ENCODE data around the gene CUL2. TPM values are rescaled to one million over a fixed set of nuclear protein-coding genes. Genes with fewer than 3 reads are reported as not detected.

Gene CUL2
- polyA plus RNA-seq, 1 of the 3 experiments (the other 2 are of a cell fraction): 13.1 TPM

- CTCF ChIA-PET: interaction anchor here (0.6 kb wide), 1 partner anchor 13 kb away, joined by 3 read pairs; no protein-coding TSS in a partner anchor
- Histone ChIP-seq H2AFZ (ENCODE audit: low read depth) (no peak overlapping the region), H3K9me2 (no peaks in the 10 kb centered on the region), H3K79me2 (ENCODE audit: insufficient read depth) (no peaks in the 10 kb centered on the region), H3F3A (replicated peaks; ENCODE audit: insufficient read depth) (peaks cover 12% of the 10 kb centered on the region), H3K9ac (no peak overlapping the region), H3K4me3 (ENCODE audit: low read depth in 2 of 2, low read length in 1 of 2) (no peak overlapping the region), H3K9me3 (no peaks in the 10 kb centered on the region), H3K4me2 (no peak overlapping the region), H3K27ac (ENCODE audit: low read depth in 2 of 2, low read length in 1 of 2) (no peak overlapping the region; a peak in 1 of 4 replicates), H4K20me1 (ENCODE audit: insufficient read depth) (no peaks in the 10 kb centered on the region), H3K27me3 (ENCODE audit: insufficient read depth) (no peaks in the 10 kb centered on the region), H3K4me1 (ENCODE audit: control insufficient read depth in 1 of 2, insufficient read depth in 2 of 2, low read depth in 1 of 2, low read length in 1 of 2) (peaks cover 0 to 4% of the 10 kb centered on the region in 2 experiments; a peak in 1 of 4 replicates), H3K36me3 (replicated peaks in 1 of 2; ENCODE audit: control insufficient read depth in 1 of 2, insufficient read depth in 2 of 2, low read length in 1 of 2) (peaks cover 36 to 53% of the 10 kb centered on the region in 2 experiments)
- DNase-seq: no peak
- TF ChIP-seq MEF2A (IDR thresholded peaks at IDR 0.05; ENCODE audit: borderline replicate concordance, low read depth): no peak
- TF ChIP-seq FOXM1 (IDR thresholded peaks at IDR 0.05; ENCODE audit: low read depth): no peak
- no peak for TF ChIP-seq PBX3 (IDR thresholded peaks at IDR 0.05)
- POLR2A ChIA-PET: no interaction called here
- 83% methylated on average over 7 of the region's 7 CpGs for WGBS (ENCODE audit: low lambda C conversion rate)
Measured at GRCh38 chr10:35011771-35012191, 78.4 kb downstream of the CUL2 start.

GRCh38 chr10:35007858-35008301 lies 82.3 kb downstream of the CUL2 start:
- CTCF ChIA-PET: no interaction called here
- TF ChIP-seq FOXJ3 (CRISPR knock-in tag; IDR thresholded peaks at IDR 0.05): no peak
- TF ChIP-seq USF2 (IDR thresholded peaks at IDR 0.05; ENCODE audit: borderline replicate concordance, low read depth, low read length): no peak
- TF ChIP-seq YY1 (IDR thresholded peaks at IDR 0.05; ENCODE audit: low read depth): no peak
- TF ChIP-seq ELF1 (IDR thresholded peaks at IDR 0.05): no peak
- no peak for TF ChIP-seq RCOR1 (IDR thresholded peaks at IDR 0.05; ENCODE audit: low read length)
- TF ChIP-seq ZBTB33 (IDR thresholded peaks at IDR 0.05; ENCODE audit: borderline replicate concordance, low read depth): no peak
- no peak for TF ChIP-seq NFIC (IDR thresholded peaks at IDR 0.05; ENCODE audit: borderline replicate concordance)
- TF ChIP-seq POLR2AphosphoS5 (IDR thresholded peaks at IDR 0.05; ENCODE audit: low read depth, low read length): no peak
- TF ChIP-seq SIN3A (IDR thresholded peaks at IDR 0.05; ENCODE audit: borderline replicate concordance, low read depth, low read length): no peak
- no peak for TF ChIP-seq REST (IDR thresholded peaks at IDR 0.05; ENCODE audit: low read depth, low read length)
- TF ChIP-seq PBX3 (IDR thresholded peaks at IDR 0.05): no peak
- TF ChIP-seq CHD2 (IDR thresholded peaks at IDR 0.05; ENCODE audit: low read length, partially characterized antibody): no peak
- no peak for TF ChIP-seq RXRA (IDR thresholded peaks at IDR 0.05; ENCODE audit: borderline replicate concordance, low read depth)
- TF ChIP-seq TCF12 (IDR thresholded peaks at IDR 0.05): no peak
- TF ChIP-seq MXI1 (IDR thresholded peaks at IDR 0.05; ENCODE audit: low read depth, low read length): no peak
- no peak for TF ChIP-seq FOSL2 (IDR thresholded peaks at IDR 0.05; ENCODE audit: borderline replicate concordance, low read depth)
- TF ChIP-seq NRF1 (IDR thresholded peaks at IDR 0.05; ENCODE audit: low read depth, low read length): no peak

More at GRCh38 chr10:35007858-35008301, 82.3 kb downstream of the CUL2 start:
- Histone ChIP-seq H3K27ac (ENCODE audit: low read depth in 2 of 2, low read length in 1 of 2) (no peak overlapping the region), H3K4me1 (ENCODE audit: control insufficient read depth in 1 of 2, insufficient read depth in 2 of 2, low read depth in 1 of 2, low read length in 1 of 2) (no peaks in the 10 kb centered on the region), H3K9ac (no peak overlapping the region), H3K27me3 (ENCODE audit: insufficient read depth) (no peaks in the 10 kb centered on the region), H3K4me2 (no peak overlapping the region), H3K9me2 (no peaks in the 10 kb centered on the region), H4K20me1 (ENCODE audit: insufficient read depth) (no peaks in the 10 kb centered on the region), H3K4me3 (ENCODE audit: low read depth in 2 of 2, low read length in 1 of 2) (no peak overlapping the region), H3K79me2 (ENCODE audit: insufficient read depth) (no peaks in the 10 kb centered on the region), H3F3A (replicated peaks; ENCODE audit: insufficient read depth) (peaks cover 20% of the 10 kb centered on the region), H2AFZ (ENCODE audit: low read depth) (no peak overlapping the region), H3K36me3 (replicated peaks in 1 of 2; ENCODE audit: control insufficient read depth in 1 of 2, insufficient read depth in 2 of 2, low read length in 1 of 2) (peaks cover 21 to 30% of the 10 kb centered on the region in 2 experiments), H3K9me3 (no peaks in the 10 kb centered on the region)
- WGBS (ENCODE audit: low lambda C conversion rate): 94% methylated on average over 4 of the region's 4 CpGs
- no peak for DNase-seq
- POLR2A ChIA-PET: no interaction called here

Measured in SK-N-SH (cell line).